ENCODE measurements around the gene C6.
"Not testable (repeated sequence)": the region's sequence is repeated elsewhere in the genome, so short reads cannot be mapped to it uniquely, and the experiment has no call there.

- not testable (repeated sequence) for TF ChIP-seq CTCF (IDR thresholded peaks at IDR 0.05; ENCODE audit: insufficient read depth, low read length, poor library complexity, severe bottlenecking); EZH2phosphoT487 (conservative IDR thresholded peaks at IDR 0.05; ENCODE audit: low read length)
Measured at GRCh38 chr5:41230276-41230675, 16.9 kb upstream of the C6 start.
